Chondrocyte (in vitro differentiated cells): Measurements from ENCODE around the gene LPIN3. TPM values are rescaled to one million over a fixed set of nuclear protein-coding genes. Genes with fewer than 3 reads are reported as not detected.

Source experiments
- DNase-seq: peaks from one replicate; pipeline ENCODE4 v3.0.0; 2021; ENCODE audit warnings: mixed read lengths, low spot score
- H3K27ac Mint-ChIP-seq: one replicate; pipeline ENCODE4 v1.8.0; 2021; ENCODE audit warnings: mild to moderate bottlenecking, moderate library complexity, mixed read lengths; ENCODE audit not compliant: unreplicated experiment
- H3K27me3 Mint-ChIP-seq: 2 replicates; pipeline ENCODE4 v1.8.0; 2021; ENCODE audit warnings: low read depth, mixed read lengths
- H3K36me3 Mint-ChIP-seq: 2 replicates; pipeline ENCODE4 v1.8.0; 2021; ENCODE audit warnings: low read depth, mixed read lengths
- H3K4me1 Mint-ChIP-seq: 2 replicates; pipeline ENCODE4 v1.8.0; 2021; ENCODE audit warnings: low read depth, mild to moderate bottlenecking, mixed read lengths
- H3K4me3 Mint-ChIP-seq: one replicate; pipeline ENCODE4 v1.8.0; 2021; ENCODE audit warnings: mild to moderate bottlenecking, moderate library complexity, mixed read lengths; ENCODE audit not compliant: unreplicated experiment
- H3K9me3 Mint-ChIP-seq: 2 replicates; pipeline ENCODE4 v1.8.0; 2021; ENCODE audit warnings: low read depth, mixed read lengths
- CTCF ChIP-seq: fragments of 200-600 bp; sonication (generic); IDR thresholded peaks from 2 replicates; pipeline ENCODE4 v1.5.0; 2021; ENCODE audit warnings: antibody characterized with exemption, mild to moderate bottlenecking, moderate library complexity
- total RNA-seq: library from RNA; stranded (reverse); gene quantifications from 3 replicates; pipeline ENCODE4 v1.2.1, GENCODE V29; 2021

LPIN3 gene
- total RNA-seq, 1 donor from 2014 or later, result 3.3 TPM

GRCh38 chr20:41408986-41409385 is 68.4 kb downstream of the LPIN3 start:
- TF ChIP-seq CTCF, result no peak
- no peak overlapping the region for H3K4me3 Mint-ChIP-seq
- no peaks in the 10 kb centered on the region for H3K27me3 Mint-ChIP-seq
- peaks cover 38% of the 10 kb centered on the region for H3K36me3 Mint-ChIP-seq
- DNase-seq, result no peak
- no peaks in the 10 kb centered on the region for H3K9me3 Mint-ChIP-seq
- no peaks in the 10 kb centered on the region for H3K4me1 Mint-ChIP-seq
- no peak overlapping the region for H3K27ac Mint-ChIP-seq

Other genes starting within 250 kb of the LPIN3 start
- gene PLCG1, start 203.3 kb upstream of the LPIN3 start, total RNA-seq, result 139 to 152 TPM (median 140 TPM) in 3 replicates
- 52.6 to 55.5 TPM (median 52.9 TPM) in 3 replicates for gene ZHX3, start 23.1 kb upstream of the LPIN3 start, total RNA-seq
- gene EMILIN3, start 26.0 kb downstream of the LPIN3 start, total RNA-seq, result 0.46 to 1.2 TPM (median 0.47 TPM) in 3 replicates